T-helper 9 cell (primary cell): ENCODE measurements around the gene C1QTNF6.

Experiments used
- DNase-seq: peaks from one replicate; pipeline ENCODE4 v3.0.0-alpha.2; 2020

Gene C1QTNF6

GRCh38 chr22:37223965-37224551 is 36.0 kb upstream of the C1QTNF6 start:
- no peak for DNase-seq

- no peak for DNase-seq
These were observed 34.5 kb upstream of the C1QTNF6 start for GRCh38 chr22:37222440-37222971.

GRCh38 chr22:37221424-37222333 is 33.6 kb upstream of the C1QTNF6 start:
- no peak for DNase-seq

- no peak for DNase-seq
These were observed 32.5 kb upstream of the C1QTNF6 start for GRCh38 chr22:37220543-37220981.

- no peak for DNase-seq
These were observed 31.5 kb upstream of the C1QTNF6 start for GRCh38 chr22:37219533-37219932.

GRCh38 chr22:37218771-37219411 is 30.8 kb upstream of the C1QTNF6 start:
- DNase-seq: peak; percentile 58

- DNase-seq: no peak
These were observed 30.3 kb upstream of the C1QTNF6 start for GRCh38 chr22:37218399-37218770.

GRCh38 chr22:37215890-37216289 is 27.8 kb upstream of the C1QTNF6 start:
- DNase-seq: no peak

- no peak for DNase-seq
These were observed 26.6 kb upstream of the C1QTNF6 start for GRCh38 chr22:37214731-37215030.

GRCh38 chr22:37213941-37214730 is 26.1 kb upstream of the C1QTNF6 start:
- DNase-seq: no peak

- no peak for DNase-seq
These were observed 25.3 kb upstream of the C1QTNF6 start for GRCh38 chr22:37213218-37213855.

- no peak for DNase-seq
These were observed 24.3 kb upstream of the C1QTNF6 start, which contains the start of gene SSTR3 for GRCh38 chr22:37212174-37212906. Gene SSTR3, minus strand, starts transcription at chr22:37212477. Its CDS starts 4,674 bp downstream, at chr22:37207803.

- DNase-seq: no peak
These were observed 23.8 kb upstream of the C1QTNF6 start for GRCh38 chr22:37211866-37212173.

- no peak for DNase-seq
These were observed 23.2 kb upstream of the C1QTNF6 start for GRCh38 chr22:37211075-37211865.

GRCh38 chr22:37210041-37210803 is 22.2 kb upstream of the C1QTNF6 start:
- no peak for DNase-seq

GRCh38 chr22:37209140-37209845 is 21.2 kb upstream of the C1QTNF6 start:
- DNase-seq: no peak

GRCh38 chr22:37208401-37209139 is 20.5 kb upstream of the C1QTNF6 start:
- no peak for DNase-seq

- no peak for DNase-seq
These were observed 19.9 kb upstream of the C1QTNF6 start for GRCh38 chr22:37207981-37208380.
